Nucleus accumbens (tissue), 56 donors: Measurements from ENCODE around the gene TMEM235.

Source experiments
- DNase-seq, 56 donors: peaks; one replicate each; lab custom pipeline; 2025; lab: John Stamatoyannopoulos, UW

Gene TMEM235

GRCh38 chr17:78236362-78237127 lies 5.1 kb downstream of the TMEM235 start:
- peak in 3 of 56 donors; percentile 52 to 63 (median 53) for DNase-seq

GRCh38 chr17:78237401-78238012 lies 6.1 kb downstream of the TMEM235 start:
- peak in 54 of 56 donors; percentile 37 to 96 (median 85) for DNase-seq

GRCh38 chr17:78238823-78239488 lies 7.5 kb downstream of the TMEM235 start:
- DNase-seq, result no peak

GRCh38 chr17:78239489-78239931 lies 8.1 kb downstream of the TMEM235 start:
- DNase-seq, result no peak

- DNase-seq, result no peak
Observed at GRCh38 chr17:78240012-78240655, 8.7 kb downstream of the TMEM235 start.

- DNase-seq, result no peak
Observed at GRCh38 chr17:78240839-78241238, 9.4 kb downstream of the TMEM235 start.

GRCh38 chr17:78241277-78242023 lies 10.0 kb downstream of the TMEM235 start:
- peak in 51 of 56 donors; percentile 28 to 96 (median 81) for DNase-seq

- DNase-seq, result peak in 2 of 56 donors; percentile 48 to 57
Observed at GRCh38 chr17:78242024-78242742, 10.8 kb downstream of the TMEM235 start.

- no peak for DNase-seq
Observed at GRCh38 chr17:78247304-78247703, 15.9 kb downstream of the TMEM235 start.

GRCh38 chr17:78248051-78248914 lies 16.9 kb downstream of the TMEM235 start:
- DNase-seq, result peak in 16 of 56 donors; percentile 9 to 57 (median 32)

GRCh38 chr17:78249074-78249817 lies 17.8 kb downstream of the TMEM235 start:
- DNase-seq, result no peak

GRCh38 chr17:78249818-78250806 lies 18.7 kb downstream of the TMEM235 start:
- no peak for DNase-seq

GRCh38 chr17:78250891-78251772 lies 19.7 kb downstream of the TMEM235 start:
- DNase-seq, result peak in 54 of 56 donors; percentile 25 to 89 (median 72)

- DNase-seq, result no peak
Observed at GRCh38 chr17:78251773-78252103, 20.3 kb downstream of the TMEM235 start.

- DNase-seq, result no peak
Observed at GRCh38 chr17:78252111-78252634, 20.7 kb downstream of the TMEM235 start.
